GM19351 (cell line): ENCODE data around the gene RUFY3.
"Not testable (repeated sequence)": the region's sequence is repeated elsewhere in the genome, so short reads cannot be mapped to it uniquely, and the experiment has no call there.

Experiments
- ATAC-seq: cut with Tn5 transposase; IDR thresholded peaks from one replicate; pipeline ENCODE4 v1.9.1; 2021; ENCODE audit warnings: mild to moderate bottlenecking, moderate library complexity; ENCODE audit not compliant: unreplicated experiment

Gene RUFY3, protein sequence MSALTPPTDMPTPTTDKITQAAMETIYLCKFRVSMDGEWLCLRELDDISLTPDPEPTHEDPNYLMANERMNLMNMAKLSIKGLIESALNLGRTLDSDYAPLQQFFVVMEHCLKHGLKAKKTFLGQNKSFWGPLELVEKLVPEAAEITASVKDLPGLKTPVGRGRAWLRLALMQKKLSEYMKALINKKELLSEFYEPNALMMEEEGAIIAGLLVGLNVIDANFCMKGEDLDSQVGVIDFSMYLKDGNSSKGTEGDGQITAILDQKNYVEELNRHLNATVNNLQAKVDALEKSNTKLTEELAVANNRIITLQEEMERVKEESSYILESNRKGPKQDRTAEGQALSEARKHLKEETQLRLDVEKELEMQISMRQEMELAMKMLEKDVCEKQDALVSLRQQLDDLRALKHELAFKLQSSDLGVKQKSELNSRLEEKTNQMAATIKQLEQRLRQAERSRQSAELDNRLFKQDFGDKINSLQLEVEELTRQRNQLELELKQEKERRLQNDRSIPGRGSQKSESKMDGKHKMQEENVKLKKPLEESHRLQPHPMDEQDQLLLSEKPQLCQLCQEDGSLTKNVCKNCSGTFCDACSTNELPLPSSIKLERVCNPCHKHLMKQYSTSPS

DNA sequence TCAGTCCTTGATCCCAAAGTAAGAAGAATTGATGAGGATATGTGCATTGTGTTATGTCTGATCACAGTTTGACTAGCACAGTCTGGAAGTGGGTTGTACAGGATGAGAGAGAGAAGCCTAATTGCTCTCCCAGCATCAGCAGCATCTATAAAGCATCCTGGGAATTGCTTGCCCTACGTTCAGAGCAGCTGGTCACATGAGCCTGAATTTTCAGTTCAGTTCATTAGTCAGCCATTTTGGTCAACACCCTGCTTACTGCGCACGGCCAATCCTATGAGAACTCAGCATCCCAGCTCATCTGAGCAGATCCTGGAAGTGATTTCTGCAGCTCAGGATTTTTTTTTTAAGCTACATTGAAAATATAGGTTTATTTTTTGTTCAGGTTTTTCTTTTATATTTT is at the start of gene RUFY3:
Gene RUFY3, plus strand, starts transcription at position 218 of the 400 bp plus-strand sequence. CDS start 610 bp downstream, outside the sequence.
- no peak for ATAC-seq

DNA sequence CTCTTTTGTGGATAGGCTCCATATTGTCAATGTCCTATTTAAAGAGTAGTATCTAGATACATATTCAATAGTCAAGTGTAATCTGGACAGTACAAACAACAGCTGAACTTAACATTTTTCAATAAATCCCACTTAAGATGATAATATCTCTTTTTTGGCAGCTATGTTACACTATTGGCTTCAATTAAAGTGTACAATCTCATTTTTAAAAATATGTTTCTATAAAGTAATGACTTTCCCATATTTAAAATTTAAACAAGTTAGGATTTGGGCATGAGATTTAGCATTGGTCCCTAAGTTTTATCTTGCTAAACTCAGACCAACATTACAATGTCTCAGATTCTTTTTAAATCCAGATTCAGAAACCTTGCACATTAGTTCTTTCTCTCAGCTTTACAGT is 47.6 kb upstream of the RUFY3 start:
- no peak for ATAC-seq

DNA sequence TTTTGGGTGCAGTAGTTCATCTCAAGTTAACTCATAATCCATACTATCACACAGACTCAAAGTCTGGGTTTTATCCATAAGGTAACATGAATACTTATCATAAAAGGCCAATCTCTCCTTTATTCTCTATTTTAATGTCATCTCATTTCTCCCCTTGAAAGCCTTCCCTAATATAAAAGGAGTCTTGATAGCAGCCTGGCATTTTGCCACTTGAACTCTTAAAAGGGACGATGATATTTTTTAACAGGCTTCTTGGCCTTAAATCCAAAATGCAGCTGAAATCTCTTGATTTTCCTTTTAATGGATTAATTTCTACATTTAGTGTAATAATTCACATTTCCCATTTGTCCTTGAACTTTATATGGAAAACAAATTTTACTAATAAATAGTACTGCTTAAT is 47.0 kb upstream of the RUFY3 start:
- ATAC-seq: no peak

DNA sequence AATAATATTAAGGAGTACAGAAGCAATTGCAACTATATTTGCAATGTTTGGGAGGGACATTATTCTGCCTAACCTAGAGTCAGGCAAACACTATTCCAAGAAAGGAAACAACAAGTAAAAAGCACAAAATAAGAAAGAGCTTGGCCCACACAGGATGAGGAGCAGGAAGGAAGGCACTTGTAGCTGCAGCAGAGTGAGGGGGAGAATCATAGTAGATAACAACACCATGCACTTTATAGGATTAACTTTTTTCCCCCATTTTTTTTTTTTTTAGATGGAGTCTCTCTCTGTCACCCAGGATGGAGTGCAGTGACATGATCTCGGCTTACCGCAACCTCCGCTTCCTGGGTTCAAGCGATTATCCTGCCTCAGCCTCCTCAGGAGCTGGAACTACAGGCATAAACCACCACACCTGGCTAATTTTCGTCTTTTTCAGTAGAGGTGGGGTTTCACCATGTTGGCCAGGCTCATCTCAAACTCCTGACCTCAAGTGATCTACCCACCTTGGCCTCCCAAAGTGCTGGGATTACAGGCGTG is 45.1 kb upstream of the RUFY3 start:
- no peak for ATAC-seq

DNA sequence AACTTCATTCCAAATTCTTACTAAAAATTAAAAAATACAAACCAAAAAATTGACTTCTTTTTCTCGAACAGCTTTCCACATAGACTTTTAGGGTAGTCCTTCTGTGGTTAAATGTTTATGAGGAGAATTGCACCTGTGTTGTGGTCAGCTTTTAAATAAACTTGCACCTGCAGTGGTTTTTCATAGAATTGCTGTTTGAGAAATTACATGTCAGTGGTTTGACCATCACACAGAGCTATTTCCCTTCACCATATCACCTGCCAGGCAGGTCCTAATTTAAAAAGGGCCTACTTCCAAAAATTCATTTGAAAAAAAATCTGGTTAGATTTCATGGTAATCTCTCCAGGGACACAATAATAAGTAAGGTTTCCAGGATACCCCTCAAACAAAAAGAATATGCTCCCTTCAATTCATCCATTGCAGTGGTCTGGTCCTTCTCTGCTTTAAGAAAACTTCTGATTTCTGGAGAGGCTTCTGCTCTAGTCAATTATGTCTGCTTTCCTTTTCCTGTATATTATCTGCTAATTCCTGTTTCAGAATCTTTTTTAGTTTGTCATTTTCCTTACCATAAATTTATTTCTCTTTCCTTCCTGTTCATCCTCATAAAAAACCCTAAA is 43.3 kb upstream of the RUFY3 start:
- ATAC-seq: peak; percentile 78

DNA sequence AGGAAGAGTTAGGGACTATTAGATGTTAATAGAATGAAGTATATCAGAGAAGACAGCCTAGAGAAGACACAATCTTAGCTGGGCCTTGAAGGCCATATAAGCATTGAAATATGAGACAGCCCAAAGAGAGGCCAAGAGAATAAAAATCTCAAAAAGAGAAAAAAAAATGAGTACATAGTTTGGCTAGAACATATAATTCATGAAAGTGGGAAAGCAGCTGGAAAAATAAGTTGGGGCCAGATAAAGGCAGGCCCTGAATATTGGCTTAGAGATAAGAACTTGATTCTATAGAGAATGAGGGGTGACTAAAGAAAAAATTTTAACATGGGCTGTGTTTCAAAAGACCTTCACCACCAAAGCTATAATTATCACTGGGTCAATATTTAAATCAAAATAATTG is 40.8 kb upstream of the RUFY3 start:
- ATAC-seq: no peak

DNA sequence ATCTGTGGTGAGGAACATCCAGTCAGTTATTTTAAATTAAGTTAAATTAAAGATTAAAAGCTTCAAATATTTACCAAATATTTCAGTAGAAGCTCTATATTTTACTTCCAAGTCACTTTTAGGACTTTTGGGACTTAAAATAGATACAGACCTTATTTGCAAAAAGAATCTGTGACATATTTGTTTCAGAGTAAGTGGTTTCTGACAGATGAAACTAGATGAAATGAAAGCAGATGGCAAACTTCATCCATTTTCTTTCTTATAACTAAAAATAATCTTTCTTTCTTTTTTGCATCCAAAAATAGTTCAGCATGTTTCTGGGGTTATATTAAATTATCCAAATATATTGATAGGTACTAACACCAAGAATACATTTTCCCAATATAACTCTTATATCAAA is 40.1 kb upstream of the RUFY3 start:
- peak; percentile 52 for ATAC-seq

DNA sequence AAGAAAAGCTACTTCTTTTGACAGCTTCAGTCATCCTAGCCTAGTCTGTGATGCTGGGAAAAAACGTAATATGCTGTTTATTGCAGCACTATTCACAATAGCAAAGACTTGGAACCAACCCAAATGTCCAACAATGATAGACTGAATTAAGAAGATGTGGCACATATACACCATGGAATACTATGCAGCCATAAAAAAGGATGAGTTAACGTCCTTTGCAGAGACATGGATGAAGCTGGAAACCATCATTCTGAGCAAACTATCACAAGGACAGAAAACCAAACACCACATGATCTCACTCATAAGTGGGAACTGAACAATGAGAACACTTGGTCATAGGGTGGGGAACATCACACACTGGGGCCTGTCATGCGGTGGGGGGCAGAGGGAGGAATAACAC is 39.6 kb upstream of the RUFY3 start:
- not testable (repeated sequence) for ATAC-seq

DNA sequence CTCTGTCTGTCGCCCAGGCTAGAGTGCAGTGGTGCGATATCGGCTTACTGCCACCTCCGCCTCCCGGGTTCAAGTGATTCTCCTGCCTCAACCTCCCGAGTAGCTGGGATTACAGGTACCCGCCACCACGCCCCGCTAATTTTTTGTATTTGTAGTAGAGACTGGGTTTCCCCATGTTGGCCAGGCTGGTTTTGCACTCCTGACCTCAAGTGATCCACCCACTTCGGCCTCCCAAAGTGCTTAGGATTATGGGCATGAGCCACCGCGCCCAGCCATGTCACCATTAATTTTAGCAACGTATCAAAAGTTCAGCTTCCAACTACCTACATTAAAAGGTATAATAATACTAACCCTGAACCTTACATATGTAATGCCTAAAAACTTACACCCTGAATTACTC is 34.4 kb upstream of the RUFY3 start:
- ATAC-seq: no peak

DNA sequence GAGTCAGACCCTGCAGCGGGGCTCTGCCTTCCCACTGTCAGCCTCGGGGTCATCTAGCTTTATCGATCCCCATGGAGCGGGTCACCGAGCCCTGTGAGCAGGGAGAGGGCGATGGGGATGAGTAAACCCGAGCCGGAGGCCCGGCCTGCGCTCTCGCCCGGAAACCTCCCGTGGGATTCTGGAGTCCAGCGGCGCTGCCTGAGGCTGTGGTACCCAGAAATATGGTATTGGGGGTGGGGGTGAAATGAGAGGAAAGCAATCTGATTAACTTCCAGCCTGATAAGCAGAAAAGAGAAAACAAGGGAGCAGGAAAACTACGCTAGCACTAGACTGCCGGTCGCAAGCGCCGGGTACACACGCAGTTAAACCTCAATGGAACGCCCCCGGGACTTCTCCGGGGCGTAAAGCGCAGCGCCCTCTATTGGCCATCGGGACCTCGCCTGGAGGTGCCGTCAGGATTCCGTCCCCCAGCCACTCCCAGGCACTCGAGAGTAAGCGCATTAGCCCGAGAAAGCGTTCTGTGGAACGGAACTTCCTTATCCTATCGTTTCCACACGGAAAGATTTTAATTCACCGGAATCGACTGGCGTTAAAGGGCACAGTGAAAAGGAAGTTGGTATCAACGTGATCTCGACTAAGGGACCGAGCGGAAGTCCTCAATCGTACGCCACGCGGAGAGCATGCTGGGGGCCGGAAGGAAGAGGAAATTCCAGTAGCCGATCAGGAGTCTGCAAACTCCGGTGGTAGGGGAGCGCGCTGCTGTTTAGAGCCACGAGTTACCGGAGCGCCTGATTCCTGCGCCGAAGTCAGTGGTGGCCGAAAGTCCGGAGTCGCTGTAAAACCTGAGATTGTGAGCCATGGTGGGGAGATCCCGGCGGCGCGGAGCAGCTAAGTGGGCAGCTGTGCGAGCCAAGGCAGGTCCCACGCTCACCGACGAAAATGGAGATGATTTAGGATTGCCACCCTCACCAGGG is 33.7 kb upstream of the RUFY3 start, which contains the start of gene UTP3:
Gene UTP3, plus strand, starts transcription at position 712 of the 974 bp plus-strand sequence. Its CDS starts 146 bp downstream, at position 858.
- peak; percentile 86 for ATAC-seq

DNA sequence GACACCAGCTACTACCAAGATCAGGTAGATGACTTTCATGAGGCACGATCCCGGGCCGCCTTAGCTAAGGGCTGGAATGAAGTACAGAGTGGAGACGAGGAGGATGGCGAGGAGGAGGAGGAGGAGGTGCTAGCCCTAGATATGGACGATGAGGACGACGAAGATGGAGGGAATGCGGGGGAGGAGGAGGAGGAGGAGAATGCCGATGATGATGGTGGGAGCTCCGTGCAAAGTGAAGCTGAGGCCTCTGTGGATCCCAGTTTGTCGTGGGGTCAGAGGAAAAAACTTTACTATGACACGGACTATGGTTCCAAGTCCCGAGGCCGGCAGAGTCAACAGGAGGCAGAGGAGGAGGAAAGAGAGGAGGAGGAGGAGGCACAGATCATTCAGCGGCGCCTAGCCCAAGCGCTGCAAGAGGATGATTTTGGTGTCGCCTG is 33.0 kb upstream of the RUFY3 start:
- peak; percentile 6 for ATAC-seq

DNA sequence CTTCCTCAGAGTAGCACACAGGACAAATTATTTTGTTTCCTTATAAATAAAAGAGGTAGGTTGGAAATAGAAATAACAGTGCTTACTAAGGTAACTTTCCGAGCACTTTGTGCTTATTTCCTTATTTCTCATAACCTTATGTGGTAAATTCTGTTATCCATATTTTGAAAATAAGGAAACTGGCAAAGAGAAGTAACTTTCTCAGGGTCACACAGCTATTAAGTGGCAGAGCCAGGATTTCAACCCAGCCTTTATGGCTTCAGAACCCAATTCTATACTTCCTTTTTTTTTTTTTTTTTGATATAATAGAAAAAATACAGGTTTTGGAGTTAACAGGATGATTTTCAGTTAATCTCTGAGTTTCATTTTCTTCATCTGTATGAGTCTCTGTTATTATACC is 30.1 kb upstream of the RUFY3 start:
- no peak for ATAC-seq

DNA sequence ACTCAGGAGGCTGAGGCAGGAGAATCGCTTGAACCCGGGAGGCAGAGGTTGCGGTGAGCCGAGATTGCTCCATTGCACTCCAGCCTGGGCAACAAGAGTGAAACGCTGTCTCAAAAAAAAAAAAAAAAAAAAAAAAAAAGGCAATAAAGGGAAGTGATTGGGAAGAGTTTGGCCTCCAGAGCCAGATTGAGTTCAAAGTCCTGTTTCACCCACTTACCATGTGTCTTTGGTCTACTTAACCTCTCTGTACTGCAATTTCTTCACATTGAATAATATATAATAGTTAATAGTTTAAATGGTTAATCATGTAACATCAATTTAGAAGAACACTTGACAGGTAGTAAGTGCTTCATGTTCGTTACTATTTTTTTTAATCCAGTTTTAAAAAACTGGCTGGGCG is 27.1 kb upstream of the RUFY3 start:
- not testable (repeated sequence) for ATAC-seq

DNA sequence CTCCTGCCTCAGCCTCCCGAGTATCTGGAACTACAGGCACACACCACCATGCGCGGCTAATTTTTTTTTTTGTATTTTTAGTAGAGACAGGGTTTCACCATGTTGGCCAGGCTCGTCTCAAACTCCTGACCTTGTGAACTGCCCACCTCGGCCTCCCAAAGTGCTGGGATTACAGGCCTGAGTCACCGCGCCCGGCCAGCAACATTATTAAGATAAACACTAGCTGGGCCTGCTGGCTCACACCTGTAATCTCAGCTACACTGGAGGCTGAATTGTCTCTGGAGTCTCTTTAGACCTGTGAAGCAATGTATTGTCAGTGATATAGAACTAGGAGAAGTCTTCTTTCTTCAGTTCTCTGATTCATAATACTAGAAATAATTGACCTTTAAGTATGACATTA is 23.3 kb upstream of the RUFY3 start:
- not testable (repeated sequence) for ATAC-seq

DNA sequence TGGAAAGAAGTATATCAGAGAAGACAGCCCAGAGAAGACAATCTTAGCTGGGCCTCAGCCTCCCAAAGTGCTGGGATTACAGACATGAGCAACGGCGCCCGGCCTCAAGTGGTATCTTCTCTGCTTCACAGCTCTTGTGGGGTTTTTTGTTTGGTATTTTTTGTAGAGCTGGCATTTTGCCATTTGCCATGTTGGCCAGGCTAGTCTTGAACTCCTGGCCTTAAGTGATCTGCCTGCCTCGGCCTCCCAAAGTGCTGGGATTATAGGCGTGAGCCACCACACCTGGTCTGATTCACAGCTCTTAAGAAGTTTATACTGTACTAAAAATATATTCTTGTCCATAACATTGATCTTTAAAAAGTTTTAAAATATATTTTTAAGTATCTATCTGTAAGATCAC is 21.1 kb upstream of the RUFY3 start:
- ATAC-seq: no peak

DNA sequence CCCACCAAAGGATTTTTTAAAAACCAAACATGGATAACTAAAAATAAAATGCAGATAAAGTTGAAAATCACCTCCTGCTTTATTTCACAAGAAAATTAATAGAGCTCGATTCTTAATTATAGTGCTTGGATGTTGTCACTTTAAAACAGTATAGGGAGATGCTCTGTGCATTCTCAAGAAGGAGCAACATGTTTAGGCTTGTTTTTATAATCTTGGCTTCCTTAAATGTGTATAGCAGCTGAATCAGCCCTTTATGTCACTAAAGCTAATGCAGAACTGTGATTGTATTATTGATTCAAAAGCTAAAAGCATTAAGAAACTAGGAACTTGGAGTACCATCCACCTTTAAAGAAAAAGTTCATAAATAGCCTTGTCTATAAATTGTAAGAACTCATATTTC is 20.5 kb upstream of the RUFY3 start:
- no peak for ATAC-seq

DNA sequence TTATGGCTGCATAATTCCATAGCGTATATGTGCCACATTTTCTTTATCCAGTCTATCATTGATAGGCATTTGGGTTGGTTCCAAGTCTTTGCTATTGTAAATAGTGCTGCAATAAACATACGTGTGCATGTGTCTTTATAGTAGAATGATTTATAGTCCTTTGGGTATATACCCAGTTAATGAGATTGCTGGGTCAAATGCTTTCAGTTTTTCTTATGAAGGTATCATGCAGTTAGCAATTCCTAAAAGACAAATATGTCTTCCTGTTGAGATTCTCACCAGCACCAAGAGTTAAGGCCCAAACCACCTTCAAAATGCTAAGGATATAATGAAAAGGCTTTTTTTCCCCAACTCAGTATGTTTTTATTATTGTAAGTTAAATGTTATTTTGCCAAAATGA is 19.2 kb upstream of the RUFY3 start:
- not testable (repeated sequence) for ATAC-seq

DNA sequence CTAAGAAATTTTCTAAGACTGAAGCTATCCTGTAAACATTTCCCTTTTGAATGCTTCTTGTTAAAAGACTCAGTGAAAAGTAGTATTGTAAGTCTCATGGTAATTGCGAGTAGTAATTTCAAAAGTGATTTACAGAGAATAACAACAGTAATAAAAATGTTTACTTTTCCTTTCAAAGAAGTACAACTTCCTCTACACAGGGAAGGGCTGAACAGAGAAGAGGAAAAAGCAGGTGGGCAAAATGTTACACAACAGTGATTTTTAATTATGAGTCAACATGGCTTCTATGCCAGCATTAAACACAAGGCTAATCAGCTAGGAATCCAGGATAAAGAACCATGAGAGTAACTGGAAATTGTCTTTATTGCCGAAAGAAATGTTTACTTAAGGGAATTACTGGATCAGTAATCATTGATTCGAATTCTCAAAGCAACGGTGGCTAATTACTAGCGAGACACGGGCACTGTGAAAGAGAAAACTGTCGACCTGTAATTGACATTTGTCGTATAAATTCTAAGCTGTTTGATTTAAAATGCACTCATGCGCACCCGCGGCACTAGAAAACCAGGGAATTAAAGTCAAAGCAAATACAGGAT is 18.0 kb upstream of the RUFY3 start:
- no peak for ATAC-seq

DNA sequence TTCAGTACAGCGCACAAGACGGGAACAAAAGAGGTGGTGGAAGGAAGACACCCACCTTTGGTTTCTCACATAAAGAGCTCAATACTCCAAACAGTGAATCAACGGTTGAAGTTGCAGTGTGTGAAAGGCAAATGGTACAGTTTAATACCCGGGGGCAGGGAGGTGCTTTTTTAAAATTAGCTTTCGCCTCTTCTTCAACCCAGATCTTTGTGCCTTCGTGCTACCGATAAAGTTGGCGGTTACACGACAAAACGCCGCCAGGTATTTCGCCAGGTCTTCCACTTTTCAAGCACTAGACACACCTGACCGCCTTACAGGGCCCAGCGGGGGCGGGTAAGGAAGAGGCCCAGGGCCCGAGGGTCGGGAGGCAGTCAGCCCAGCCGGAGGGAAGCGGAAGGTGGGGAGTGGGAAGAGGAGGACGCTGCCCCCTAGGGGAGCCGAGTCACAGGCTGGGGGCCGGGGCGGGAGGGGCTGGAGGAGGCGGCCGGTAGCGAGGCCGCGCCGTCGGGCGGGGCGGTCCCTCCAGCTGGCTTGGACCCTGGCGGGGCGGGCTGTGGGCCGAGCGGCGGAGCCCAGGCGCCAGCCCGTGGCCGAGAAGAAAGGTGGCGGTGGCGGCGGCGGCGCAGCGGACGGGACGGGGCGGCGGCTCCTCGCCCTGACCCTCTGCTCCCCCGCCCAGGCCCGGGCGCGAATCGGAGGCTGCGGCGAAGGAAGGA is 17.4 kb upstream of the RUFY3 start:
- ATAC-seq: peak; percentile 53

DNA sequence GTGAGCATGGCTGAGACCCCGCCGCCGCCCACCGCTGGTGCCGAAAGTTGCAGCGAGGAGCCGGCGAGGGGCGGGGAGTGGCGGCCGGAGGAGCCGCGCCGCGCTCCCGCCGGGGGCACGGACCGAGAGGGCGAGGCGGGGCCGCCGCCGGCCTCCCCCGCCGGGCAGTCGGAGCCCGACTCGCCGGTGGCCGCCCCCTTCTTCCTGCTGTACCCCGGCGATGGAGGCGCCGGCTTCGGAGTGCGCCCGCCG is 16.9 kb upstream of the RUFY3 start:
- peak; percentile 28 for ATAC-seq
